Esophagus muscularis mucosa (tissue), 4 donors: Measurements from ENCODE around the gene NUP107. TPM values are rescaled to one million over a fixed set of nuclear protein-coding genes. Genes with fewer than 3 reads are reported as not detected.

Experiments used
- DNase-seq: peaks from one replicate; pipeline ENCODE4 v3.0.0-alpha.2; 2017; ENCODE audit errors: extremely low spot score
- H3K27ac ChIP-seq, 4 donors: fragments of 200-600 bp; sonication (generic); replicated peaks in 1 of 4; 1 replicate in 3 of 4; 2 replicates in 1 of 4; pipeline ENCODE4 v1.5.1; 2016 to 2019; ENCODE audit warnings: mild to moderate bottlenecking in 1 of 4
- H3K27me3 ChIP-seq, 4 donors: fragments of 200-600 bp; sonication (generic); one replicate each; pipeline versions ENCODE4 v1.5.1 to v1.6.0; 2016 to 2019
- H3K36me3 ChIP-seq, 4 donors: fragments of 200-600 bp; sonication (generic); one replicate each; pipeline ENCODE4 v1.5.1; 2016 to 2019
- H3K4me1 ChIP-seq, 4 donors: fragments of 200-600 bp; sonication (generic); one replicate each; pipeline ENCODE4 v1.5.1; 2016 to 2019
- H3K4me3 ChIP-seq, 4 donors: fragments of 200-600 bp; sonication (generic); 1 replicate in 2 of 4; 2 replicates in 2 of 4; pipeline ENCODE4 v1.5.1; 2016 to 2019; ENCODE audit warnings: mild to moderate bottlenecking in 4 of 4, moderate library complexity in 1 of 4
- H3K9me3 ChIP-seq, 4 donors: fragments of 200-600 bp; sonication (generic); 1 replicate in 3 of 4; 2 replicates in 1 of 4; pipeline ENCODE4 v1.5.1; 2016 to 2019
- EP300 ChIP-seq: sonication (generic); formaldehyde crosslinking; IDR thresholded peaks from one replicate; pipeline ENCODE4 v1.6.1; 2017; ENCODE audit warnings: antibody characterized with exemption
- POLR2A ChIP-seq: fragments of 450-650 bp; IDR thresholded peaks from one replicate; pipeline ENCODE4 v1.6.1; 2017; ENCODE audit warnings: antibody characterized with exemption, moderate library complexity, mild to moderate bottlenecking, low read depth
- POLR2AphosphoS5 ChIP-seq, 2 donors: sonication (generic); formaldehyde crosslinking; IDR thresholded peaks; one replicate each; pipeline ENCODE4 v1.6.1; 2017; ENCODE audit warnings: antibody characterized with exemption in 2 of 2
- WGBS: methylation state at CpG from one replicate; pipeline ENCODE4 v1.1.5; 2018; 5-methylcytosine and 5-hydroxymethylcytosine counted together
- intact Hi-C: fragments of 100-400 bp; cut with DNase I; formaldehyde crosslinking; loops from one replicate; pipeline ENCODE4 v1.15.1; 2023
- total RNA-seq, 4 donors: library from RNA; depleted of rRNA; stranded (reverse); fragments of >200 nt; gene quantifications; one replicate each; pipeline versions ENCODE4 v1.1.0 to v1.2.1, GENCODE V29; 2016
- TF ChIP-seq, protein P1 (sequence below), 3 experiments: fragments of 200-600 bp in 2 of 3; fragments of 450-650 bp in 1 of 3; sonication (generic) in 2 of 3; IDR thresholded peaks; one replicate each; pipeline ENCODE4 v1.5.1; 2017 to 2019; ENCODE audit warnings: antibody characterized with exemption in 3 of 3, mild to moderate bottlenecking in 2 of 3, moderate library complexity in 1 of 3

NUP107 gene
- total RNA-seq, 4 donors from 2014 or later, result 21.6 to 26.1 (median 24.6) TPM

DNA sequence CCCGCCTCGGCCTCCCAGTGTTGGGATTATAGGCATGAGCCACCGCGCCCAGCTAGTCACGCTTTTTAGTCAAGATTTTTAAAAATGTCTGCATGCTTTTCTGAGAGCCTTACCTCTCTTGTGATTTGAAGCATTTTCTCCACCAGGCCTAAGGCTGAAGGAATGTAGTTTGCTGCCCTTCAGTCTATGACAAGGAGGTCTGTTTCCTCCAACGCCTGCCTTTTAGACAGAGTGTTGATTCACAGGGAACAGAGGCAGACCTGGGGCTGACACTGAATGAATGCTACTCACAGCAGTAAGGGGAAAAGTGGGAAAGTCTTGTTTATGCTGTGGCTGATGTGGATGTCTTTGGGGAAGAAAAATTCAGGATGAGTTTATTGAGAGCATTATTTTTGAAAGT lies 94.0 kb downstream of the NUP107 start:
- no peak overlapping the region for H3K27ac ChIP-seq

DNA sequence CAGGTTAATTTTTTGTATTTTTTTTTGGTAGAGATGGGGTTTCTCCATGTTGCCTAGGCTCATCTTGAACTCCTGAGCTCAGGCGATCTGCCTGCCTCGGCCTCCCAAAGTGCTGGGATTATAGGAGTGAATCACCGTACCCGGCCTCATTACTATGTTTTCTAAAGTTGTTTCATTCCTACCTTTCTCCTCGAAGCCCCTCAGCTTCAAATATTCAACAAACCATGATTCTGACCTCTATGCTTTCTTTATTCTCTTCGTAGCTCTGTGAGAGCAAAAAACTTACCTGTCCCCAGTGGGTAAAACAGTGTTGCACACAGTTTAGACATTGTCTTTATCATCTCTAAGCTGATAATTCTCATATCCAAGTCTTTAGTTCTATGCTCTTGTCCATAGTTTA lies 95.0 kb downstream of the NUP107 start:
- H3K9me3 ChIP-seq, result no peaks in the 10 kb centered on the region
- H3K27me3 ChIP-seq, result no peaks in the 10 kb centered on the region
- H3K4me1 ChIP-seq, result peaks cover 0 to 7% (median 3%) of the 10 kb centered on the region in 4 donors
- intact Hi-C loops, result no loop called here
- TF ChIP-seq POLR2AphosphoS5 (IDR thresholded peaks at IDR 0.05) (no peak), POLR2A (no peak), EP300 (no peak)
- TF ChIP-seq, protein P1, sequence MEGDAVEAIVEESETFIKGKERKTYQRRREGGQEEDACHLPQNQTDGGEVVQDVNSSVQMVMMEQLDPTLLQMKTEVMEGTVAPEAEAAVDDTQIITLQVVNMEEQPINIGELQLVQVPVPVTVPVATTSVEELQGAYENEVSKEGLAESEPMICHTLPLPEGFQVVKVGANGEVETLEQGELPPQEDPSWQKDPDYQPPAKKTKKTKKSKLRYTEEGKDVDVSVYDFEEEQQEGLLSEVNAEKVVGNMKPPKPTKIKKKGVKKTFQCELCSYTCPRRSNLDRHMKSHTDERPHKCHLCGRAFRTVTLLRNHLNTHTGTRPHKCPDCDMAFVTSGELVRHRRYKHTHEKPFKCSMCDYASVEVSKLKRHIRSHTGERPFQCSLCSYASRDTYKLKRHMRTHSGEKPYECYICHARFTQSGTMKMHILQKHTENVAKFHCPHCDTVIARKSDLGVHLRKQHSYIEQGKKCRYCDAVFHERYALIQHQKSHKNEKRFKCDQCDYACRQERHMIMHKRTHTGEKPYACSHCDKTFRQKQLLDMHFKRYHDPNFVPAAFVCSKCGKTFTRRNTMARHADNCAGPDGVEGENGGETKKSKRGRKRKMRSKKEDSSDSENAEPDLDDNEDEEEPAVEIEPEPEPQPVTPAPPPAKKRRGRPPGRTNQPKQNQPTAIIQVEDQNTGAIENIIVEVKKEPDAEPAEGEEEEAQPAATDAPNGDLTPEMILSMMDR (IDR thresholded peaks at IDR 0.05), result no peak
- no peak overlapping the region for H3K27ac ChIP-seq
- H3K4me3 ChIP-seq, result no peak overlapping the region
- WGBS, result 95% methylated on average over 6 of the region's 6 CpGs
- H3K36me3 ChIP-seq, result no peaks in the 10 kb centered on the region
- DNase-seq, result no peak

More for the DNA sequence above, 94.0 kb downstream of the NUP107 start:
- 90% methylated on average over 6 of the region's 6 CpGs for WGBS
- H3K27me3 ChIP-seq, result no peaks in the 10 kb centered on the region
- H3K36me3 ChIP-seq, result no peaks in the 10 kb centered on the region
- TF ChIP-seq EP300 (no peak), POLR2AphosphoS5 (IDR thresholded peaks at IDR 0.05) (no peak), POLR2A (no peak)
- TF ChIP-seq, protein P1 (IDR thresholded peaks at IDR 0.05), result no peak
- DNase-seq, result no peak
- H3K4me1 ChIP-seq, result no peaks in the 10 kb centered on the region
- H3K4me3 ChIP-seq, result no peak overlapping the region
- no peaks in the 10 kb centered on the region for H3K9me3 ChIP-seq
- intact Hi-C loops, result no loop called here

DNA sequence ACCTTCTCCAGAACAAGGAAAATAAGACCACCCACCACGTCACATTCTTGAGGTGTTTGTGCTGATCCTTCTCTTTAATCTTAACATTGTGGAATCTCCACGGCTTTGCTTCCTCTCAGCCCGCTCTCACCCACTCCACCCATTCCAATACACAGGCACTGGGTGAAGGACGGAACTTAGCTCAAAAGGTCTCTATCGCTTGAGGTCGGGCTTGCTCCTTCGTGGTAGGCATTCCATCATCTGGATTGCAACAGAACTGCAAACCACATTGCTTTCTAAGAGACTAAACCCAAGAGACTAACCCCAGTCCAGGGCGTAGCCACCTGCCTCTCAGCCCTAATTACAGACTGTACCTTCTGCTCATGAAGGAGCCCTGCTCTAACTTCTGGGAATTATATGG lies 97.2 kb downstream of the NUP107 start:
- intact Hi-C loops, result no loop called here
- H3K36me3 ChIP-seq, result no peaks in the 10 kb centered on the region
- peaks cover 0 to 11% (median 8%) of the 10 kb centered on the region in 4 donors for H3K4me1 ChIP-seq
- WGBS, result 77% methylated on average over 8 of the region's 8 CpGs
- H3K9me3 ChIP-seq, result no peaks in the 10 kb centered on the region
- no peak overlapping the region for H3K27ac ChIP-seq
- TF ChIP-seq, protein P1 (IDR thresholded peaks at IDR 0.05), result no peak
- TF ChIP-seq EP300 (no peak), POLR2AphosphoS5 (IDR thresholded peaks at IDR 0.05) (no peak), POLR2A (no peak)
- no peak for DNase-seq
- no peaks in the 10 kb centered on the region for H3K27me3 ChIP-seq
- H3K4me3 ChIP-seq, result no peak overlapping the region

DNA sequence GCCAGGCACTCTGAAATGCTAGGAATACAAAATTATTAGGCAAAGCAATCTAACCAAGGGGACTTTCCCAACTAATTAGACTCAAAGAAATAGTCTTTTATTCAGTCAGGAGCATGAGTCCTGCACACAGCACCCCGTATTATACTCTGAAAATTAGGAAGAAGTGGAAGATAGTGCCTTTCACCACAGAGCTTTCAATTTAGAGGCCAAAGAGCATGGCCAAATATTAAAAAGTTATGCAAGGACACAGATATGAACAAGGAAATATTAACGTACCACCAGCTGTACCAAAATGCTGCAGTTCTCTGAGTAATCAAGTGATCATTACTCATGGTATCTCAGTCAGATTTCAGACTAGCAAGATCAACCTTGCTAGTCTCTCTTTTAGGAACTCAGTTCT lies 98.6 kb downstream of the NUP107 start:
- no peak for DNase-seq
- H3K9me3 ChIP-seq, result no peaks in the 10 kb centered on the region
- no peaks in the 10 kb centered on the region for H3K36me3 ChIP-seq
- intact Hi-C loops, result no loop called here
- peak overlapping the region in 2 of 4 donors; percentile 4 to 11 for H3K27ac ChIP-seq
- H3K4me1 ChIP-seq, result peaks cover 0 to 11% (median 8%) of the 10 kb centered on the region in 4 donors
- no peak for TF ChIP-seq EP300
- no peak for TF ChIP-seq POLR2A
- TF ChIP-seq POLR2AphosphoS5 (IDR thresholded peaks at IDR 0.05), result no peak
- WGBS, result 82% methylated on average over 2 of the region's 2 CpGs
- H3K4me3 ChIP-seq, result no peak overlapping the region
- no peaks in the 10 kb centered on the region for H3K27me3 ChIP-seq

DNA sequence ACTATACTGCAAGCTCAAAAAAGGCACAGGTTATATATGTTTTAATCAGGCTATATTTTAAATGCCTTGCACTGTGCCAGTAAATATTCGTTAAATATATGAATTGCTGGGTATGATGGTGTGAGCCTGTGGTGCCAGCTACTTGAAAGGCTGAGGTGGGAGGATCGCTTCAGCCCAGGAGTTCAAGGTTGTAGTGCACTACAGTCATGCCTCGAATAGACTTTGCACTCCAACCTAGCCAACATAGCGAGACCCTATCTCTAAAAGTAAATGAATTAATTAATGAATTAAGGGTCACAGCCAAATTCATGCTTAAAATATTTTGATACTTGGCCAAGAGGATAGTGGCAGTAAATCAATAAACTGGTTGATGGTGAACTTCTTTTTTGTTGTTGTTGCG lies 99.0 kb downstream of the NUP107 start:
- Histone ChIP-seq H3K36me3 (no peaks in the 10 kb centered on the region), H3K27me3 (no peaks in the 10 kb centered on the region), H3K9me3 (no peaks in the 10 kb centered on the region), H3K4me3 (no peak overlapping the region), H3K27ac (no peak overlapping the region), H3K4me1 (peaks cover 0 to 11% (median 8%) of the 10 kb centered on the region in 4 donors)
- 92% methylated on average over 5 of the region's 5 CpGs for WGBS
- no peak for TF ChIP-seq EP300
- TF ChIP-seq POLR2A, result no peak
- TF ChIP-seq POLR2AphosphoS5 (IDR thresholded peaks at IDR 0.05), result no peak
- TF ChIP-seq, protein P1 (IDR thresholded peaks at IDR 0.05), result no peak
- DNase-seq, result no peak
- intact Hi-C loops, result no loop called here
